ENCODE data around the gene ST6GAL1. TPM values are rescaled to one million over a fixed set of nuclear protein-coding genes. Genes with fewer than 3 reads are reported as not detected.
"Not testable (repeated sequence)": the region's sequence is repeated elsewhere in the genome, so short reads cannot be mapped to it uniquely, and the experiment has no call there.

Gene ST6GAL1
- total RNA-seq, 2 experiments from 2014 or later, result 76.2 to 78.0 TPM

DNA sequence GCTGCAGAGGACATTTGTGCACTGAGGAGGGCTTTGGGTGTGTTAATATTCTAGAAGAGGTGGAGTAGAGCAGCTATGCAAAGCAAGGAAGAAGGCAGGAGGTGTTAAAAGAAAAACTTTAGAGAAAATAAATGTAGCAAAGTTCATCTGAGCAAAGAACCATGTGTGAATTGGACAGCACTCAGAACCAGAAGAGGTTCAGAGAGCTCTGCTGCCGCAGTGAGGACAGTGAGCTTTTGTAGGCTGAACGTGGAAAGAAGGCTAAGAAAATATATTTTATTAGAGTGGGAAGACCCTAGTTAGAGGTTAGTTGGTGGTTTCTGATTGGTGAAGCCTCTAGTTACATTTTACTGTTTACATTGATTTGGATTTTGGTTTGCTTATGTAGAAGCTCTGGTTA, 50.7 kb downstream of the ST6GAL1 start:
- Mint-ChIP-seq H3K4me3 (no peak overlapping the region), H3K9me3 (no peaks in the 10 kb centered on the region), H3K27ac (no peak overlapping the region), H3K36me3 (ENCODE audit: low read depth) (peaks cover 24% of the 10 kb centered on the region), H3K27me3 (ENCODE audit: low read depth) (no peaks in the 10 kb centered on the region), H3K4me1 (ENCODE audit: low read depth) (peaks cover 7% of the 10 kb centered on the region)
- intact Hi-C loops (cut with micrococcal nuclease), result no loop called here
- no peak for DNase-seq
- CTCF ChIA-PET, result interaction anchor here (0.5 to 1.3 kb wide), 3 partner anchors 18 to 184 kb away, joined by 3 read pairs; no protein-coding TSS in a partner anchor

DNA sequence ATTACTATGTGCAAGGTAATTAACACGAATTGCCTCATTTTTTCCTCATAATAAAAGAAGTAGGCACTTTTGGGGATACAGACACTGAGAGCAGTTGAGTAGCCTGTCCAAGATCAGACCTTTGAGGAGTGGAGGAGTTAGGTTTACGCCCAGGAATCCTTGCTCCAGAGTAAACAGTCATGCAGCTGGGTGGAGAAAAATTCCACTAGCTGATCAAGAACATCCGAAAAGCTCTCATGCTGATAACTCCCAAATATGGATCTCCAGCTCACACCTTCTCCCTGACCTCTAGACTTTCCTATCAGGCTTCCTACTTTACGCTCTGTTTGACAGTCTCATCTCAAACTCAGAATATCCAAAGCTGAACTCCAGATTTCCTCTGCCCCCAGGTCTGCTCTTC, 53.3 kb downstream of the ST6GAL1 start:
- H3K27me3 Mint-ChIP-seq (ENCODE audit: low read depth), result no peaks in the 10 kb centered on the region
- peaks cover 24% of the 10 kb centered on the region for H3K4me1 Mint-ChIP-seq (ENCODE audit: low read depth)
- no peaks in the 10 kb centered on the region for H3K9me3 Mint-ChIP-seq
- DNase-seq, result no peak
- CTCF ChIA-PET, result no interaction called here
- intact Hi-C loops (cut with micrococcal nuclease), result no loop called here
- peaks cover 23% of the 10 kb centered on the region for H3K36me3 Mint-ChIP-seq (ENCODE audit: low read depth)
- H3K4me3 Mint-ChIP-seq, result no peak overlapping the region
- H3K27ac Mint-ChIP-seq, result no peak overlapping the region

DNA sequence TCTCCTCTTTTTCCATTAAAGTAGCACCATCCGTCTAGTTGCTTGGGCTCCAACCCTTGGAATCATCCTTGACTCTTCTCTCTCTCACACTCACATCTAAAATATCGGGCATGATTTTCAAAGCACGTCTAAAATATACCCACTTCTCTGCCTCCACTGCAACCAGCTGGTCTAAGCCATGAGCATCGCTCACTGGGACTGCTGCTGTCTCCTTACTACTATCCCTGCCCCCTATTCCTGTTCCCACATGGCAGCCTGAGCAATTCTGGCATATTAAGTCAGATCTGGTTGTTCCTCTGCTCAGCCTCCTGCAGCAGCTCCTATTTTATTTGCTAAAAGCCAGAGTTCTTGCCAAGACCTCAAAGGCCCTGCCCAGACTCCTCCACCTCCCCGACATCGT, 53.7 kb downstream of the ST6GAL1 start:
- intact Hi-C loops (cut with micrococcal nuclease), result no loop called here
- H3K9me3 Mint-ChIP-seq, result no peaks in the 10 kb centered on the region
- peaks cover 23% of the 10 kb centered on the region for H3K36me3 Mint-ChIP-seq (ENCODE audit: low read depth)
- no peak overlapping the region for H3K27ac Mint-ChIP-seq
- CTCF ChIA-PET, result no interaction called here
- no peak for DNase-seq
- H3K27me3 Mint-ChIP-seq (ENCODE audit: low read depth), result no peaks in the 10 kb centered on the region
- H3K4me1 Mint-ChIP-seq (ENCODE audit: low read depth), result peaks cover 26% of the 10 kb centered on the region
- H3K4me3 Mint-ChIP-seq, result no peak overlapping the region

- no peaks in the 10 kb centered on the region for H3K27me3 Mint-ChIP-seq (ENCODE audit: low read depth)
- H3K4me3 Mint-ChIP-seq, result no peak overlapping the region
- H3K9me3 Mint-ChIP-seq, result no peaks in the 10 kb centered on the region
- H3K36me3 Mint-ChIP-seq (ENCODE audit: low read depth), result peaks cover 27% of the 10 kb centered on the region
- no peak overlapping the region for H3K27ac Mint-ChIP-seq
- CTCF ChIA-PET, result no interaction called here
- peaks cover 41% of the 10 kb centered on the region for H3K4me1 Mint-ChIP-seq (ENCODE audit: low read depth)
- DNase-seq, result no peak
- intact Hi-C loops (cut with micrococcal nuclease), result no loop called here
Measured at GRCh38 chr3:186985661-186986364, 55.5 kb downstream of the ST6GAL1 start.

DNA sequence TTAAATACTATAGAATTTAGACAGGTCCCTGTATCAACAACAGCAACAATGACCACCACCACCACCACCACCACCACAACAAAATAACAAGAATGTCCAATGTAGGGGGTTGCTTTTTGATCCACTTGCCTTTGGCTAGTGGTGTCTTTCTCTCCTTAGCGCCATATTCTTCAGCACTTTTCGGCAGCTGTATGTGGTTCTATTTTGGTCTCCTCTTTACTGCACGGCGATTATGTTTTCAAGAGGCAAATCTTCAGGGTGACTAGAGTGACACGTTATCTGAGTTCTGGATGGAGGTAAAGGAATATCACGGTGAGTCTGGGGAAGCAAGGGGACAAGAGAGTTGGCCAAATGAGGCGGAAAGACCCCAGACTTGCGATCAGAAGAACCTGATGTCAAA, 56.1 kb downstream of the ST6GAL1 start:
- Mint-ChIP-seq H3K27ac (no peak overlapping the region), H3K27me3 (ENCODE audit: low read depth) (no peaks in the 10 kb centered on the region), H3K4me3 (no peak overlapping the region), H3K9me3 (no peaks in the 10 kb centered on the region), H3K4me1 (ENCODE audit: low read depth) (peaks cover 47% of the 10 kb centered on the region), H3K36me3 (ENCODE audit: low read depth) (peaks cover 33% of the 10 kb centered on the region)
- intact Hi-C loops (cut with micrococcal nuclease), result no loop called here
- CTCF ChIA-PET, result no interaction called here
- DNase-seq, result no peak

GRCh38 chr3:186986816-186987215, 56.5 kb downstream of the ST6GAL1 start:
- no peak for DNase-seq
- no peak overlapping the region for H3K4me3 Mint-ChIP-seq
- intact Hi-C loops (cut with micrococcal nuclease), result no loop called here
- peaks cover 50% of the 10 kb centered on the region for H3K4me1 Mint-ChIP-seq (ENCODE audit: low read depth)
- CTCF ChIA-PET, result no interaction called here
- no peaks in the 10 kb centered on the region for H3K9me3 Mint-ChIP-seq
- no peak overlapping the region for H3K27ac Mint-ChIP-seq
- no peaks in the 10 kb centered on the region for H3K27me3 Mint-ChIP-seq (ENCODE audit: low read depth)
- peaks cover 36% of the 10 kb centered on the region for H3K36me3 Mint-ChIP-seq (ENCODE audit: low read depth)

DNA sequence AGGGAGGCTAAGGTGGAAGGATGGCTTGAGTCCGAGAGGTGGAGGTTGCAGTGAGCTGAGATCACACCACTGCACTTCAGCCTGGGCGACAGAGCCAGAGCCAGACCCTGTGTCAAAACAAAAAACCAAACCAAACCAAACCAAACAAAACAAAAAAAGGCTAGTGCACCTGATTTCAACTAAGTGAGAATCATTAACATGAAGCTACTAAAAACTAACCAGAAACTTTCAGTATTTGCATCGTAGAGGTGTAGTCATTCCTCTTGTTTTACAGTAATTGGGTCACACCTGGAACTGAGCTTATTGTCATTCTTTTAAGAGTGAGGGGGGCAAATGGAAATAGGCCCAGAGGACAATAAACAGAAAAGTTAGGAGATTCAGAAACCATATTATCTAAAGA, 58.5 kb downstream of the ST6GAL1 start:
- CTCF ChIA-PET, result interaction anchor here (0.6 to 2.5 kb wide), 7 partner anchors 12 to 139 kb away, joined by 4 to 13 read pairs (median 5); no protein-coding TSS in a partner anchor
- Mint-ChIP-seq H3K4me1 (ENCODE audit: low read depth) (peaks cover 59% of the 10 kb centered on the region), H3K9me3 (no peaks in the 10 kb centered on the region), H3K4me3 (no peak overlapping the region), H3K27ac (peak overlapping the region; percentile 83), H3K27me3 (ENCODE audit: low read depth) (no peaks in the 10 kb centered on the region), H3K36me3 (ENCODE audit: low read depth) (peaks cover 36% of the 10 kb centered on the region)
- intact Hi-C loops (cut with micrococcal nuclease), result loop anchor here (1.0 to 2.0 kb wide), 7 partner anchors 11 to 106 kb away; partner anchors contain the start of gene ST6GAL1
- DNase-seq, result peak; percentile 47

- Mint-ChIP-seq H3K27ac (peak overlapping the region; percentile 83), H3K4me3 (no peak overlapping the region)
Measured at GRCh38 chr3:186989429-186989828, 59.1 kb downstream of the ST6GAL1 start.

DNA sequence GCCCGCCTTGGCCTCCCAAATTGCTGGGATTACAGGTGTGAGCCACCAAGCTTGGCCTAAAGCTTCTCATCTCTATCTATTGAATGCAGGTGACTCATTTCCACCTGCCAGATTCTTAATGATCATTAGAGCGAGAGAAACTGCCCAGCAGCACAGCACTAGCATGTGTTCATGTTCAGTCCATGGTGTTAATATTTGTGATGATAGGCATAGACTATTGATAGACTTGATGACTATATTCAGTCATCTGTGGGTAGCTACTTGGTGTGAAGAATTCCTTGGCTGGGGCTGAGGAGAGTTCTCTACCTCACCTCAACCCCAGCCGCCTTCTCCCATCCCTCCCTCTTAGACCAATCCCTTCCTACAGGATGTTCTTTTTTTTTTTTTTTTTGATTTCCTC, 60.0 kb downstream of the ST6GAL1 start:
- peaks cover 36% of the 10 kb centered on the region for H3K36me3 Mint-ChIP-seq (ENCODE audit: low read depth)
- CTCF ChIA-PET, result interaction anchor here (0.6 to 2.5 kb wide), 5 partner anchors 10 to 141 kb away, joined by 4 to 13 read pairs (median 5); no protein-coding TSS in a partner anchor
- H3K27ac Mint-ChIP-seq, result peak overlapping the region; percentile 60
- H3K9me3 Mint-ChIP-seq, result no peaks in the 10 kb centered on the region
- no peak overlapping the region for H3K4me3 Mint-ChIP-seq
- no peak for DNase-seq
- intact Hi-C loops (cut with micrococcal nuclease), result no loop called here
- peaks cover 64% of the 10 kb centered on the region for H3K4me1 Mint-ChIP-seq (ENCODE audit: low read depth)
- no peaks in the 10 kb centered on the region for H3K27me3 Mint-ChIP-seq (ENCODE audit: low read depth)

More at GRCh38 chr3:186989429-186989828, 59.1 kb downstream of the ST6GAL1 start:
- intact Hi-C loops (cut with micrococcal nuclease), result loop anchor here (1.0 to 2.0 kb wide), 6 partner anchors 11 to 73 kb away; partner anchors contain the start of gene ST6GAL1
- no peak for DNase-seq
- Mint-ChIP-seq H3K9me3 (no peaks in the 10 kb centered on the region), H3K4me1 (ENCODE audit: low read depth) (peaks cover 64% of the 10 kb centered on the region), H3K36me3 (ENCODE audit: low read depth) (peaks cover 36% of the 10 kb centered on the region), H3K27me3 (ENCODE audit: low read depth) (no peaks in the 10 kb centered on the region)
- CTCF ChIA-PET, result interaction anchor here (0.6 to 2.5 kb wide), 7 partner anchors 11 to 140 kb away, joined by 4 to 13 read pairs (median 5); no protein-coding TSS in a partner anchor

- no peak overlapping the region for H3K4me3 Mint-ChIP-seq
- peaks cover 61% of the 10 kb centered on the region for H3K4me1 Mint-ChIP-seq (ENCODE audit: low read depth)
- no peak for DNase-seq
- CTCF ChIA-PET, result interaction anchor here (0.7 kb wide), 1 partner anchor 45 kb away, joined by 3 read pairs; no protein-coding TSS in a partner anchor
- intact Hi-C loops (cut with micrococcal nuclease), result no loop called here
- H3K9me3 Mint-ChIP-seq, result no peaks in the 10 kb centered on the region
- H3K27me3 Mint-ChIP-seq (ENCODE audit: low read depth), result no peaks in the 10 kb centered on the region
- H3K27ac Mint-ChIP-seq, result peak overlapping the region; percentile 34
- H3K36me3 Mint-ChIP-seq (ENCODE audit: low read depth), result peaks cover 33% of the 10 kb centered on the region
Measured at GRCh38 chr3:186990878-186991308, 60.6 kb downstream of the ST6GAL1 start.

DNA sequence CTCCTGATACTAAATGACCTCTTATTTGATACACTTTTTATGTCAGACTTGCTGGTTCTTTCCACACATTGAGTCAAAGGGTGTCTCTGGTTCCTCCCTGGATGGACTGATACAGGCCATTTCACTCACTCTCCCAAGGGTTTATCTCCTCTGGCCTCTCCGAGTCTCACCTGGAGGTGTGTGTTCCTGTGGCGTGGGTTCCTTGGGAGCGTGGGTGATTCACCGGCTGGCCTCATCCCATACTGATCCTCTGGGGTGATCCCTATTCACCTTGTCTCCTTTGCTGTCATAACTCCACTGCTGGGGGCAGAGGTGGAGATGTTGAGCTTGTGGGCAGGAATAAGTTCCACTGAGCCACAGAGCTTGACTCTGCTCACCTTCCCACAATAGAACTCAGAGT, 61.1 kb downstream of the ST6GAL1 start:
- H3K9me3 Mint-ChIP-seq, result no peaks in the 10 kb centered on the region
- H3K27ac Mint-ChIP-seq, result no peak overlapping the region
- H3K4me1 Mint-ChIP-seq (ENCODE audit: low read depth), result peaks cover 62% of the 10 kb centered on the region
- CTCF ChIA-PET, result no interaction called here
- no peak overlapping the region for H3K4me3 Mint-ChIP-seq
- peaks cover 31% of the 10 kb centered on the region for H3K36me3 Mint-ChIP-seq (ENCODE audit: low read depth)
- no peaks in the 10 kb centered on the region for H3K27me3 Mint-ChIP-seq (ENCODE audit: low read depth)
- DNase-seq, result no peak
- intact Hi-C loops (cut with micrococcal nuclease), result no loop called here

GRCh38 chr3:186992096-186992495, 61.8 kb downstream of the ST6GAL1 start:
- intact Hi-C loops (cut with micrococcal nuclease); DNase-seq; H3K27me3 Mint-ChIP-seq (ENCODE audit: low read depth); CTCF ChIA-PET; H3K27ac Mint-ChIP-seq; H3K4me3 Mint-ChIP-seq; H3K9me3 Mint-ChIP-seq: not testable (repeated sequence)
- H3K4me1 Mint-ChIP-seq (ENCODE audit: low read depth), result peaks cover 62% of the 10 kb centered on the region
- H3K36me3 Mint-ChIP-seq (ENCODE audit: low read depth), result peaks cover 27% of the 10 kb centered on the region
